ENCODE results near the gene OVCH2.
"Not testable (repeated sequence)": the region's sequence is repeated elsewhere in the genome, so short reads cannot be mapped to it uniquely, and the experiment has no call there.

Gene OVCH2

GRCh38 chr11:7670641-7671040, 35.6 kb downstream of the OVCH2 start:
- DNase-seq, result no peak

- DNase-seq, result no peak
Observed at GRCh38 chr11:7668911-7669310, 37.4 kb downstream of the OVCH2 start.

GRCh38 chr11:7668464-7668863, 37.8 kb downstream of the OVCH2 start:
- DNase-seq, result no peak

GRCh38 chr11:7667460-7667859, 38.8 kb downstream of the OVCH2 start:
- DNase-seq, result no peak

- no peak for DNase-seq
Observed at GRCh38 chr11:7666292-7666866, 39.9 kb downstream of the OVCH2 start.

- peak; percentile 57 for DNase-seq
Observed at GRCh38 chr11:7665473-7666291, 40.6 kb downstream of the OVCH2 start.

GRCh38 chr11:7664867-7665266, 41.4 kb downstream of the OVCH2 start:
- DNase-seq, result no peak

- DNase-seq, result not testable (repeated sequence)
Observed at GRCh38 chr11:7663531-7663930, 42.7 kb downstream of the OVCH2 start.

GRCh38 chr11:7657306-7658025, 48.8 kb downstream of the OVCH2 start:
- no peak for DNase-seq

- no peak for DNase-seq
Observed at GRCh38 chr11:7656704-7657103, 49.6 kb downstream of the OVCH2 start.

GRCh38 chr11:7655253-7656217, 50.7 kb downstream of the OVCH2 start:
- DNase-seq, result no peak

GRCh38 chr11:7654195-7654705, 52.0 kb downstream of the OVCH2 start:
- DNase-seq, result no peak

- DNase-seq, result no peak
Observed at GRCh38 chr11:7651700-7652099, 54.6 kb downstream of the OVCH2 start.

GRCh38 chr11:7651140-7651551, 55.1 kb downstream of the OVCH2 start:
- no peak for DNase-seq

- no peak for DNase-seq
Observed at GRCh38 chr11:7648264-7648663, 58.0 kb downstream of the OVCH2 start.

- no peak for DNase-seq
Observed at GRCh38 chr11:7646866-7647265, 59.4 kb downstream of the OVCH2 start.

GRCh38 chr11:7645206-7645605, 61.1 kb downstream of the OVCH2 start:
- no peak for DNase-seq

GRCh38 chr11:7643314-7643713, 63.0 kb downstream of the OVCH2 start:
- DNase-seq, result no peak

- no peak for DNase-seq
Observed at GRCh38 chr11:7642747-7643146, 63.5 kb downstream of the OVCH2 start.

- no peak for DNase-seq
Observed at GRCh38 chr11:7640816-7641215, 65.5 kb downstream of the OVCH2 start.

- DNase-seq, result no peak
Observed at GRCh38 chr11:7639643-7640025, 66.6 kb downstream of the OVCH2 start.
